A673 (cell line): ENCODE results near the gene DMRT2. TPM values are rescaled to one million over a fixed set of nuclear protein-coding genes. Genes with fewer than 3 reads are reported as not detected.

Source experiments
- BruUV-seq: library from RNA; stranded (reverse); fragments of 400-500 nt; replicated peaks from 2 replicates; lab custom pipeline; 2021; lab: Mats Ljungman, UMichigan
- CTCF ChIA-PET: fragments of 300-600 bp; sonication (Branson Sonifier 250); formaldehyde crosslinking; loops from one replicate; lab custom pipeline; 2022; ENCODE audit warnings: antibody characterized with exemption; lab: Charles Lee
- POLR2A ChIA-PET: fragments of 300-600 bp; sonication (Branson Sonifier 250); formaldehyde crosslinking; loops from one replicate; lab custom pipeline; 2022; ENCODE audit warnings: antibody characterized with exemption; ENCODE audit not compliant: low non-redundant PET; lab: Charles Lee
- DNase-seq: peaks from one replicate; pipeline ENCODE4 v3.0.0-alpha.2; 2015; ENCODE audit warnings: low spot score
- H3K27ac ChIP-seq: fragments of 200-600 bp; sonication (generic); 2 replicates; pipeline ENCODE4 v1.5.1; 2016; ENCODE audit warnings: mixed run types, low read depth, mild to moderate bottlenecking, mixed read lengths, antibody characterized with exemption, low read length; ENCODE audit not compliant: poor library complexity, severe bottlenecking
- H3K27me3 ChIP-seq: fragments of 200-600 bp; sonication (generic); replicated peaks from 2 replicates; pipeline ENCODE4 v1.6.1; 2017; ENCODE audit warnings: mixed run types, low read depth, mild to moderate bottlenecking, mixed read lengths, antibody characterized with exemption, low read length; ENCODE audit not compliant: insufficient read depth, poor library complexity
- H3K36me3 ChIP-seq: fragments of 200-600 bp; sonication (generic); 2 replicates; pipeline ENCODE4 v1.6.1; 2016; ENCODE audit warnings: mixed run types, mild to moderate bottlenecking, mixed read lengths, antibody characterized with exemption, low read length; ENCODE audit not compliant: insufficient read depth, poor library complexity, severe bottlenecking
- H3K4me1 ChIP-seq: fragments of 200-600 bp; sonication (generic); 2 replicates; pipeline ENCODE4 v1.6.1; 2017; ENCODE audit warnings: mixed run types, mild to moderate bottlenecking, mixed read lengths, antibody characterized with exemption, low read length; ENCODE audit not compliant: insufficient read depth, poor library complexity, severe bottlenecking
- H3K4me3 ChIP-seq: fragments of 200-600 bp; sonication (generic); 2 replicates; pipeline ENCODE4 v1.5.1; 2016; ENCODE audit warnings: low read depth, mixed run types, mild to moderate bottlenecking, mixed read lengths, low read length; ENCODE audit not compliant: poor library complexity, severe bottlenecking
- H3K9me3 ChIP-seq: fragments of 200-600 bp; sonication (generic); 2 replicates; pipeline ENCODE4 v1.6.1; 2016; ENCODE audit warnings: mixed run types, low read depth, mild to moderate bottlenecking, mixed read lengths, antibody characterized with exemption, low read length; ENCODE audit not compliant: poor library complexity, severe bottlenecking
- EZH2 ChIP-seq: fragments of 200-600 bp; sonication (generic); IDR thresholded peaks from 2 replicates; pipeline ENCODE4 v1.6.1; 2017; ENCODE audit warnings: borderline replicate concordance, low read depth, mild to moderate bottlenecking, mixed read lengths, antibody characterized with exemption, low read length; ENCODE audit not compliant: poor library complexity, severe bottlenecking
- intact Hi-C: fragments of 100-400 bp; cut with micrococcal nuclease; formaldehyde crosslinking; loops from one replicate; pipeline ENCODE4 v1.10.0; 2022; ENCODE audit not compliant: unreplicated experiment
- total RNA-seq: library from RNA; stranded (reverse); gene quantifications from 2 replicates; pipeline ENCODE4 v1.2.3, GENCODE V29; 2021
- TF ChIP-seq, protein P1 (sequence below): fragments of 300-800, 200-600 bp; sonication (generic); conservative IDR thresholded peaks from 2 replicates; pipeline ENCODE4 v1.5.1; 2017; ENCODE audit warnings: low read depth, mild to moderate bottlenecking, antibody characterized with exemption, low read length, moderate library complexity, mixed read lengths

Gene DMRT2
- total RNA-seq, 1 experiment from 2014 or later = not detected

GRCh38 chr9:1014640-1015039 is 35.5 kb upstream of the DMRT2 start:
- H3K9me3 ChIP-seq = no peaks in the 10 kb centered on the region
- intact Hi-C loops = loop anchor here (5.0 kb wide), 1 partner anchor 593 kb away; no protein-coding TSS in a partner anchor
- H3K36me3 ChIP-seq = no peaks in the 10 kb centered on the region
- no peak for DNase-seq
- no peak for TF ChIP-seq EZH2
- TF ChIP-seq, protein P1, sequence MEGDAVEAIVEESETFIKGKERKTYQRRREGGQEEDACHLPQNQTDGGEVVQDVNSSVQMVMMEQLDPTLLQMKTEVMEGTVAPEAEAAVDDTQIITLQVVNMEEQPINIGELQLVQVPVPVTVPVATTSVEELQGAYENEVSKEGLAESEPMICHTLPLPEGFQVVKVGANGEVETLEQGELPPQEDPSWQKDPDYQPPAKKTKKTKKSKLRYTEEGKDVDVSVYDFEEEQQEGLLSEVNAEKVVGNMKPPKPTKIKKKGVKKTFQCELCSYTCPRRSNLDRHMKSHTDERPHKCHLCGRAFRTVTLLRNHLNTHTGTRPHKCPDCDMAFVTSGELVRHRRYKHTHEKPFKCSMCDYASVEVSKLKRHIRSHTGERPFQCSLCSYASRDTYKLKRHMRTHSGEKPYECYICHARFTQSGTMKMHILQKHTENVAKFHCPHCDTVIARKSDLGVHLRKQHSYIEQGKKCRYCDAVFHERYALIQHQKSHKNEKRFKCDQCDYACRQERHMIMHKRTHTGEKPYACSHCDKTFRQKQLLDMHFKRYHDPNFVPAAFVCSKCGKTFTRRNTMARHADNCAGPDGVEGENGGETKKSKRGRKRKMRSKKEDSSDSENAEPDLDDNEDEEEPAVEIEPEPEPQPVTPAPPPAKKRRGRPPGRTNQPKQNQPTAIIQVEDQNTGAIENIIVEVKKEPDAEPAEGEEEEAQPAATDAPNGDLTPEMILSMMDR = no peak
- BruUV-seq = no TSS peak
- peaks cover 21% of the 10 kb centered on the region for H3K27me3 ChIP-seq
- H3K4me1 ChIP-seq = no peaks in the 10 kb centered on the region
- no peak overlapping the region for H3K27ac ChIP-seq
- POLR2A ChIA-PET = no interaction called here
- CTCF ChIA-PET = no interaction called here
- H3K4me3 ChIP-seq = no peak overlapping the region

DNA sequence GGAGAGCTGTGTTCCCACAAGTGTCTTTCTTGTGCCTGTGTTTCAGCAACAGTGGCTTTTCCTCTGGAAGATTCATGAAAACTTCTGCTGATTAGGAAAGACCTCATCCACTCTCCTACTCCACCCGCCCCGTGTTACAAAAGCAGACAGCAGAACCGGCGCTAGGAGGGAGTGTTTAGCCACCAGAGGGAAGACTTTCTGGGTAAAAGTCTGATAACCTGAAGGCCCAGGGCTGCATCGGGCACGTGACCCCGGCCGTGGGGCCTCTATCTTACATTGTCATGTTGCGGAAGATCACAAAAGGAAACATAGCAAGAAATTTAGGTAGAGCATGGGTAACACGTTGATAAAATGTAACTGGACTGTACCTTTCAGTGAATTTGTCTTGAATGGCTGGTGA is 32.0 kb upstream of the DMRT2 start:
- no TSS peak for BruUV-seq
- Histone ChIP-seq H3K4me1 (no peaks in the 10 kb centered on the region), H3K4me3 (no peak overlapping the region), H3K36me3 (no peaks in the 10 kb centered on the region), H3K27ac (no peak overlapping the region), H3K9me3 (peaks cover 6% of the 10 kb centered on the region), H3K27me3 (peaks cover 39% of the 10 kb centered on the region)
- ChIA-PET CTCF (no interaction called here), POLR2A (no interaction called here)
- peak; percentile 18 for DNase-seq
- intact Hi-C loops = loop anchor here (5.0 kb wide), 1 partner anchor 589 kb away; no protein-coding TSS in a partner anchor
- TF ChIP-seq, protein P1 = peak; percentile 40; the same call in 1 of the 2 replicates
- no peak for TF ChIP-seq EZH2

DNA sequence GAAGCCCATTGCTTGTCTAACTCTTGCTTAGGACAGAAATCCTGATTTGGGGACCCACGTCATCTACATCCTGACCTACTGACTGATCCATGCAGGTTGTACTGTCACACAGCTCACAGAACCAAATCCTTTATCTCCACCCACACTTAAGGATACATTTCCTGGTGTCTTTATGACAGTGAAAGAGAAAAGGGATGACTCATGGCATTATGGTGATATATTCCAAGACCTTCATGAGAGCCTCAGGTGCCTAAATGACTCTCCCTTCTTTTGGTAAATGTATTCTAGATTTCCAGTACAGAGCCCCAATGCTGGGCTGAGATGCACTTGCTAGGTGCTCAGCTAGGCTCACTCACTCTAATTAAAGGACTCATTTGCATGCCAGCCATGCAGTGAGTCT is 26.0 kb upstream of the DMRT2 start:
- POLR2A ChIA-PET = no interaction called here

More for the DNA sequence above, 26.0 kb upstream of the DMRT2 start:
- Histone ChIP-seq H3K27ac (no peak overlapping the region), H3K36me3 (no peaks in the 10 kb centered on the region), H3K4me1 (no peaks in the 10 kb centered on the region), H3K9me3 (peaks cover 7% of the 10 kb centered on the region), H3K27me3 (peaks cover 38% of the 10 kb centered on the region), H3K4me3 (no peak overlapping the region)
- intact Hi-C loops = no loop called here
- CTCF ChIA-PET = no interaction called here
- no TSS peak for BruUV-seq
- DNase-seq = no peak
- TF ChIP-seq, protein P1 = no peak
- no peak for TF ChIP-seq EZH2
